BJ (cell line): Measurements from ENCODE around the gene MED17. TPM values are rescaled to one million over a fixed set of nuclear protein-coding genes. Genes with fewer than 3 reads are reported as not detected.

Source experiments
- CTCF ChIA-PET: fragments of 350-600 bp; formaldehyde crosslinking; extraction: SDS; loops from one replicate; lab custom pipeline; 2021; ENCODE audit warnings: antibody characterized with exemption, inconsistent platforms; lab: Yijun Ruan, JAX
- POLR2A ChIA-PET: fragments of 300-600 bp; sonication (Branson Sonifier 250); formaldehyde crosslinking; extraction: SDS; loops from one replicate; lab custom pipeline; 2021; ENCODE audit warnings: antibody characterized with exemption; lab: Charles Lee
- DNase-seq: peaks from one replicate; pipeline ENCODE4 v3.0.0-alpha.2; 2011; ENCODE audit warnings: low read depth
- H3K27me3 ChIP-seq: 2 replicates; pipeline ENCODE4 v1.6.0; 2011; ENCODE audit warnings: low read length; ENCODE audit not compliant: control insufficient read depth, insufficient read depth
- H3K36me3 ChIP-seq: 2 replicates; pipeline ENCODE4 v1.5.1; 2011; ENCODE audit warnings: low read length; ENCODE audit not compliant: control insufficient read depth, insufficient read depth
- H3K4me3 ChIP-seq: 2 replicates; pipeline ENCODE4 v1.5.1; 2011; ENCODE audit warnings: low read depth, mild to moderate bottlenecking, control low read depth, low read length
- polyA plus RNA-seq: library from polyadenylated mRNA; depleted of rRNA; stranded (reverse); fragments of >200 nt; gene quantifications from 2 replicates; pipeline ENCODE4 v1.2.3, GENCODE V29; 2011; rRNA removed
- small RNA-seq: library from RNA; depleted of rRNA; stranded (forward); fragments of <200 nt; gene quantifications from one replicate; pipeline ENCODE3, GENCODE V24; 2012; ENCODE audit warnings: low replicate concordance, low read depth; ENCODE audit not compliant: insufficient read length
- TF ChIP-seq, protein P1 (sequence below): IDR thresholded peaks from 2 replicates; pipeline ENCODE4 v1.5.1; 2011; ENCODE audit warnings: low read depth, mild to moderate bottlenecking, control low read depth, inconsistent platforms, low read length, moderate library complexity; ENCODE audit not compliant: insufficient read depth

Gene MED17
- polyA plus RNA-seq, 1 experiment: 10.4 TPM

DNA sequence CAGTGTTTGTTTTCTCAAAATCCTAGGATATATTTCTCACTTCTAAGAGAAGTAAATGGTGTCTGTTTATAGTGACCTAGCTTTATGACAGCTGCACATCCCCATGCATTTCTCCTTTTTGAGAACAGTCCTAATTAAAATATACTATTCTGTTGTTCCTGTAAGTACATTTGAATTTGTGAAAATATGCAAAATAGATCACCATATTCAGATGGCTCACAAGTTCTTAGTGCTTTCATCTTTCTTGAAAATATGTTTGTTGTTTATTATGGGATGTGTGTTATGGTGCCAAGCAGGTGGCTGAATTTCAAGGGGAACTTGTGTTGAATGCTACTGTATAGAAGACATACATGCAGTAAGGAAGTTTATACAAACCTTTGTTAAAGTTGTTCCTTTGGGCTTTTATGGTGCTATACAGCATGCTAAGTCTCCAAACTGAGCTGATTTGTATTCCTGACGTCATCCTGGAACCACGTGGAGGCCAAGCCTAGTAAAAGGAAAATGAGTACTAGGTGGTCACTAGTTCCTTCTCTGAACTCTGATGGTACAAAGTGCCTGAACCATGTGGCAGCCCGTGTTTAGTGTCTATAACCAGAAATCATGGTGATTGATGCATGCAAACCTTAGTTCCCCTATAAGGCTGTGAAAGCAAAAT, 74.2 kb downstream of the MED17 start:
- CTCF ChIA-PET: no interaction called here
- Histone ChIP-seq H3K4me3 (no peak overlapping the region), H3K36me3 (no peaks in the 10 kb centered on the region), H3K27me3 (no peaks in the 10 kb centered on the region)
- no peak for DNase-seq
- POLR2A ChIA-PET: no interaction called here
- TF ChIP-seq, protein P1, sequence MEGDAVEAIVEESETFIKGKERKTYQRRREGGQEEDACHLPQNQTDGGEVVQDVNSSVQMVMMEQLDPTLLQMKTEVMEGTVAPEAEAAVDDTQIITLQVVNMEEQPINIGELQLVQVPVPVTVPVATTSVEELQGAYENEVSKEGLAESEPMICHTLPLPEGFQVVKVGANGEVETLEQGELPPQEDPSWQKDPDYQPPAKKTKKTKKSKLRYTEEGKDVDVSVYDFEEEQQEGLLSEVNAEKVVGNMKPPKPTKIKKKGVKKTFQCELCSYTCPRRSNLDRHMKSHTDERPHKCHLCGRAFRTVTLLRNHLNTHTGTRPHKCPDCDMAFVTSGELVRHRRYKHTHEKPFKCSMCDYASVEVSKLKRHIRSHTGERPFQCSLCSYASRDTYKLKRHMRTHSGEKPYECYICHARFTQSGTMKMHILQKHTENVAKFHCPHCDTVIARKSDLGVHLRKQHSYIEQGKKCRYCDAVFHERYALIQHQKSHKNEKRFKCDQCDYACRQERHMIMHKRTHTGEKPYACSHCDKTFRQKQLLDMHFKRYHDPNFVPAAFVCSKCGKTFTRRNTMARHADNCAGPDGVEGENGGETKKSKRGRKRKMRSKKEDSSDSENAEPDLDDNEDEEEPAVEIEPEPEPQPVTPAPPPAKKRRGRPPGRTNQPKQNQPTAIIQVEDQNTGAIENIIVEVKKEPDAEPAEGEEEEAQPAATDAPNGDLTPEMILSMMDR: no peak

DNA sequence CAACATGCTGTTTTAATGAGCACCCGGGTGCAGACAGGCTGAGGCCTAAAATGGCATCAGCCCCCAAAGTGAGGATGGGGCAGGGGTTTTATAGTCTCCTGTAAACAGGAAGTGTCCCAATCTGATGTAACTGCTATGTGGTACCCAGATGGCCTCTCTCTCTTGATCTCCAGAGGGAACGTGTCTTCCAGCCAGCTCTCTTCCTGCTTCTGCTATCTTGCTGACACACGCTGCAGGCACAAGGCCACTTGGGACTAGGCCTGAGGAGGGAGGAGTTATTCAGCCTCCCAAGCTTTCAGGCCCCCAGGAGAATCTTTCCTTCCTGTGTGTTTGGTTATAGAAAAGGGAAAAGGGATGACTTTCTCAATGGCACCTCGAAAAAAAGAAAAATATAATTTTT, 77.7 kb downstream of the MED17 start:
- no peak overlapping the region for H3K4me3 ChIP-seq
- no peaks in the 10 kb centered on the region for H3K27me3 ChIP-seq
- no peaks in the 10 kb centered on the region for H3K36me3 ChIP-seq
- DNase-seq: no peak
- ChIA-PET CTCF (interaction anchor here (1.5 kb wide), 1 partner anchor 33 kb away, joined by 4 read pairs; no protein-coding TSS in a partner anchor), POLR2A (no interaction called here)
- TF ChIP-seq, protein P1: no peak

Small RNA genes lying within 50 kb of the gene (small RNA-seq; reads per million reads assigned to genes)
- not detected for gene RF00019
- not detected for gene SNORA40

Other genes starting within 250 kb of the MED17 start
- 11.9 and 12.8 TPM in 2 replicates for gene SMCO4, start 240.9 kb upstream of the MED17 start, polyA plus RNA-seq
- gene CEP295, start 122.6 kb upstream of the MED17 start, polyA plus RNA-seq: 4.3 and 10.1 TPM in 2 replicates
- gene TAF1D, start 42.8 kb upstream of the MED17 start, polyA plus RNA-seq: 32.8 and 87.6 TPM in 2 replicates
- gene C11orf54, start 42.6 kb upstream of the MED17 start, polyA plus RNA-seq: 6.8 and 10.8 TPM in 2 replicates
- gene VSTM5, start 66.3 kb downstream of the MED17 start, polyA plus RNA-seq: 0.63 and 0.74 TPM in 2 replicates
- not detected in 2 replicates for gene HEPHL1, start 237.1 kb downstream of the MED17 start, polyA plus RNA-seq